GM12878 (cell line): ENCODE measurements around the gene FLVCR2. TPM values are rescaled to one million over a fixed set of nuclear protein-coding genes. Genes with fewer than 3 reads are reported as not detected.
A peak's percentile ranks its signal among the peaks of the same experiment; 100 is the strongest.

Experiments used
- ASH2L ChIP-seq: fragments of 300-600, 200-600 bp; sonication (generic); IDR thresholded peaks from 2 replicates; pipeline ENCODE4 v1.6.1; 2017; ENCODE audit warnings: low read depth, mild to moderate bottlenecking, borderline replicate concordance
- CBFB ChIP-seq: IDR thresholded peaks from 2 replicates; pipeline ENCODE4 v1.6.1; 2016; ENCODE audit warnings: antibody characterized with exemption, low read depth
- ETV6 ChIP-seq, 2 experiments: fragments of 450-650 bp in 1 of 2; IDR thresholded peaks in 1 of 2; conservative IDR thresholded peaks in 1 of 2; 2 replicates each; pipeline ENCODE4 v1.6.1; 2014; ENCODE audit warnings: antibody characterized with exemption in 1 of 2, borderline replicate concordance in 1 of 2, low read depth in 1 of 2, mild to moderate bottlenecking in 1 of 2, moderate library complexity in 1 of 2
- FOXK2 ChIP-seq: fragments of 450-650 bp; IDR thresholded peaks from 2 replicates; pipeline ENCODE4 v1.6.1; 2017; ENCODE audit warnings: mild to moderate bottlenecking, moderate library complexity
- FOXM1 ChIP-seq: IDR thresholded peaks from 2 replicates; pipeline ENCODE4 v1.6.1; 2012; ENCODE audit warnings: low read depth, mild to moderate bottlenecking, inconsistent platforms, low read length, moderate library complexity
- GABPA ChIP-seq: IDR thresholded peaks from 2 replicates; pipeline ENCODE4 v1.6.1; 2014; ENCODE audit warnings: antibody characterized with exemption, low read depth, mild to moderate bottlenecking, inconsistent platforms
- HDAC2 ChIP-seq: fragments of 200-600 bp; sonication (generic); IDR thresholded peaks from 2 replicates; pipeline ENCODE4 v1.6.1; 2017
- HDAC6 ChIP-seq: fragments of 200-600 bp; sonication (generic); IDR thresholded peaks from one replicate; pipeline ENCODE4 v1.8.0; 2017; ENCODE audit warnings: antibody characterized with exemption; ENCODE audit not compliant: unreplicated experiment
- NFXL1 ChIP-seq: fragments of 450-650 bp; IDR thresholded peaks from 2 replicates; pipeline ENCODE4 v1.6.1; 2017; ENCODE audit warnings: antibody characterized with exemption, mild to moderate bottlenecking, borderline replicate concordance
- NRF1 ChIP-seq: conservative IDR thresholded peaks from 2 replicates; pipeline ENCODE4 v1.6.1; 2011; ENCODE audit warnings: mild to moderate bottlenecking, low read depth, low read length, improper control_type of control experiment
- PAX8 ChIP-seq: fragments of 450-650 bp; IDR thresholded peaks from 2 replicates; pipeline ENCODE4 v1.6.1; 2017; ENCODE audit warnings: mild to moderate bottlenecking, moderate library complexity
- PBX3 ChIP-seq: IDR thresholded peaks from 2 replicates; pipeline ENCODE4 v1.6.1; 2011; ENCODE audit warnings: mild to moderate bottlenecking, low read depth, low read length, moderate library complexity; ENCODE audit not compliant: insufficient replicate concordance
- POLR2AphosphoS5 ChIP-seq: IDR thresholded peaks from 2 replicates; pipeline ENCODE4 v1.6.1; 2011; ENCODE audit warnings: mild to moderate bottlenecking, low read length, inconsistent platforms
- RB1 ChIP-seq: fragments of 450-650 bp; formaldehyde crosslinking; IDR thresholded peaks from 2 replicates; pipeline ENCODE4 v1.6.1; 2017; ENCODE audit warnings: mild to moderate bottlenecking, borderline replicate concordance
- SMARCA5 ChIP-seq: fragments of 450-650 bp; IDR thresholded peaks from 2 replicates; pipeline ENCODE4 v1.6.1; 2017; ENCODE audit warnings: mild to moderate bottlenecking
- SUPT20H ChIP-seq: IDR thresholded peaks from 2 replicates; pipeline ENCODE4 v1.6.1; 2011; ENCODE audit warnings: low read depth, mild to moderate bottlenecking, low read length, moderate library complexity, borderline replicate concordance; ENCODE audit not compliant: control insufficient read depth
- TARDBP ChIP-seq: IDR thresholded peaks from 2 replicates; pipeline ENCODE4 v1.6.1; 2016; ENCODE audit warnings: borderline replicate concordance
- ZBTB33 ChIP-seq: fragments of 450-650 bp; IDR thresholded peaks from 2 replicates; pipeline ENCODE4 v1.6.1; 2017; ENCODE audit warnings: mild to moderate bottlenecking
- ZSCAN29 ChIP-seq: fragments of 450-650 bp; IDR thresholded peaks from 2 replicates; pipeline ENCODE4 v1.6.1; 2017; ENCODE audit warnings: mild to moderate bottlenecking, moderate library complexity
- polyA plus RNA-seq, 11 experiments: library from polyadenylated mRNA; depleted of rRNA in 4 of 11; unstranded in 6 of 11; stranded (reverse) in 5 of 11; fragments of >200 nt; fragmentation: Nextera tagmentation in 4 of 11; fragmentation: Illumina TruSeq in 1 of 11; extraction: Ambion mirVana in 4 of 11; extraction: Trizol in 1 of 11; gene quantifications; 1 replicate in 1 of 11; 2 replicates in 10 of 11; pipeline versions ENCODE4 v1.2.1 to v1.2.3, GENCODE V29; 2011 to 2016; ENCODE audit warnings: inconsistent platforms in 2 of 11, missing spikeins in 2 of 11, low read depth in 1 of 11
- total RNA-seq, 4 experiments: library from RNA; depleted of rRNA in 3 of 4; stranded (reverse); fragments of >200 nt in 3 of 4; fragmentation: Illumina TruSeq in 1 of 4; extraction: Trizol in 1 of 4; gene quantifications; 2 replicates each; pipeline versions ENCODE4 v1.2.1 to v1.2.3, GENCODE V29; 2013 to 2021
- TF ChIP-seq, protein P1 (sequence below): IDR thresholded peaks from 2 replicates; pipeline ENCODE4 v1.6.1; 2012; ENCODE audit warnings: low read depth, low read length, improper control_type of control experiment
- TF ChIP-seq, protein P2 (sequence below): fragments of 150-350 bp; IDR thresholded peaks from 2 replicates; pipeline ENCODE4 v1.6.1; 2014; ENCODE audit warnings: mild to moderate bottlenecking, low read depth, low read length
- TF ChIP-seq, protein P3 (sequence below): fragments of 150-350 bp; IDR thresholded peaks from 2 replicates; pipeline ENCODE4 v1.6.1; 2016; ENCODE audit warnings: low read depth, low read length

Gene FLVCR2
- total and polyA plus RNA-seq, 10 of the 15 experiments (the other 5 are each of a cell fraction or from before 2014, with no cell fraction given) = 0.24 to 3.7 (median 1.6) TPM

GRCh38 chr14:75673345-75674035 lies 95.1 kb downstream of the FLVCR2 start (continued):
- TF ChIP-seq ZBTB33 = no peak
- TF ChIP-seq NFXL1 = no peak
- no peak for TF ChIP-seq ASH2L
- TF ChIP-seq, protein P1, sequence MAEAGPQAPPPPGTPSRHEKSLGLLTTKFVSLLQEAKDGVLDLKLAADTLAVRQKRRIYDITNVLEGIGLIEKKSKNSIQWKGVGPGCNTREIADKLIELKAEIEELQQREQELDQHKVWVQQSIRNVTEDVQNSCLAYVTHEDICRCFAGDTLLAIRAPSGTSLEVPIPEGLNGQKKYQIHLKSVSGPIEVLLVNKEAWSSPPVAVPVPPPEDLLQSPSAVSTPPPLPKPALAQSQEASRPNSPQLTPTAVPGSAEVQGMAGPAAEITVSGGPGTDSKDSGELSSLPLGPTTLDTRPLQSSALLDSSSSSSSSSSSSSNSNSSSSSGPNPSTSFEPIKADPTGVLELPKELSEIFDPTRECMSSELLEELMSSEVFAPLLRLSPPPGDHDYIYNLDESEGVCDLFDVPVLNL = no peak
- TF ChIP-seq, protein P2, sequence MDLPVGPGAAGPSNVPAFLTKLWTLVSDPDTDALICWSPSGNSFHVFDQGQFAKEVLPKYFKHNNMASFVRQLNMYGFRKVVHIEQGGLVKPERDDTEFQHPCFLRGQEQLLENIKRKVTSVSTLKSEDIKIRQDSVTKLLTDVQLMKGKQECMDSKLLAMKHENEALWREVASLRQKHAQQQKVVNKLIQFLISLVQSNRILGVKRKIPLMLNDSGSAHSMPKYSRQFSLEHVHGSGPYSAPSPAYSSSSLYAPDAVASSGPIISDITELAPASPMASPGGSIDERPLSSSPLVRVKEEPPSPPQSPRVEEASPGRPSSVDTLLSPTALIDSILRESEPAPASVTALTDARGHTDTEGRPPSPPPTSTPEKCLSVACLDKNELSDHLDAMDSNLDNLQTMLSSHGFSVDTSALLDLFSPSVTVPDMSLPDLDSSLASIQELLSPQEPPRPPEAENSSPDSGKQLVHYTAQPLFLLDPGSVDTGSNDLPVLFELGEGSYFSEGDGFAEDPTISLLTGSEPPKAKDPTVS = no peak
- TF ChIP-seq RB1 = no peak
- no peak for TF ChIP-seq SUPT20H
- TF ChIP-seq TARDBP = no peak
- no peak for TF ChIP-seq HDAC6
- TF ChIP-seq, protein P3, sequence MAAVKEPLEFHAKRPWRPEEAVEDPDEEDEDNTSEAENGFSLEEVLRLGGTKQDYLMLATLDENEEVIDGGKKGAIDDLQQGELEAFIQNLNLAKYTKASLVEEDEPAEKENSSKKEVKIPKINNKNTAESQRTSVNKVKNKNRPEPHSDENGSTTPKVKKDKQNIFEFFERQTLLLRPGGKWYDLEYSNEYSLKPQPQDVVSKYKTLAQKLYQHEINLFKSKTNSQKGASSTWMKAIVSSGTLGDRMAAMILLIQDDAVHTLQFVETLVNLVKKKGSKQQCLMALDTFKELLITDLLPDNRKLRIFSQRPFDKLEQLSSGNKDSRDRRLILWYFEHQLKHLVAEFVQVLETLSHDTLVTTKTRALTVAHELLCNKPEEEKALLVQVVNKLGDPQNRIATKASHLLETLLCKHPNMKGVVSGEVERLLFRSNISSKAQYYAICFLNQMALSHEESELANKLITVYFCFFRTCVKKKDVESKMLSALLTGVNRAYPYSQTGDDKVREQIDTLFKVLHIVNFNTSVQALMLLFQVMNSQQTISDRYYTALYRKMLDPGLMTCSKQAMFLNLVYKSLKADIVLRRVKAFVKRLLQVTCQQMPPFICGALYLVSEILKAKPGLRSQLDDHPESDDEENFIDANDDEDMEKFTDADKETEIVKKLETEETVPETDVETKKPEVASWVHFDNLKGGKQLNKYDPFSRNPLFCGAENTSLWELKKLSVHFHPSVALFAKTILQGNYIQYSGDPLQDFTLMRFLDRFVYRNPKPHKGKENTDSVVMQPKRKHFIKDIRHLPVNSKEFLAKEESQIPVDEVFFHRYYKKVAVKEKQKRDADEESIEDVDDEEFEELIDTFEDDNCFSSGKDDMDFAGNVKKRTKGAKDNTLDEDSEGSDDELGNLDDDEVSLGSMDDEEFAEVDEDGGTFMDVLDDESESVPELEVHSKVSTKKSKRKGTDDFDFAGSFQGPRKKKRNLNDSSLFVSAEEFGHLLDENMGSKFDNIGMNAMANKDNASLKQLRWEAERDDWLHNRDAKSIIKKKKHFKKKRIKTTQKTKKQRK = no peak
- TF ChIP-seq NRF1 = no peak
- 0 out of 4 replicates have a peak, but pooled peaks of 1 of the 2 experiments have one; percentile 30 for TF ChIP-seq ETV6 (conservative IDR thresholded peaks at IDR 0.05 in 1 of 2, IDR thresholded peaks at IDR 0.05 in 1 of 2; ENCODE audit: borderline replicate concordance in 1 of 2, low read depth in 1 of 2)
- TF ChIP-seq SMARCA5 = no peak
- peak; percentile 46; the same call in 1 of the 2 replicates for TF ChIP-seq GABPA
- no peak for TF ChIP-seq PBX3
- TF ChIP-seq FOXM1 = peak; percentile 52; the same call in 1 of the 2 replicates
- TF ChIP-seq POLR2AphosphoS5 = no peak
- TF ChIP-seq ZSCAN29 = no peak
- no peak for TF ChIP-seq HDAC2
- no peak for TF ChIP-seq CBFB
- TF ChIP-seq FOXK2 = no peak
- no peak for TF ChIP-seq PAX8
